Prostate gland (tissue), 2 donors: ENCODE results near the gene CRP.

Experiments used
- POLR2A ChIP-seq: fragments of 450-650 bp; IDR thresholded peaks from one replicate; pipeline ENCODE4 v1.6.1; 2016; ENCODE audit warnings: antibody characterized with exemption, mild to moderate bottlenecking
- TF ChIP-seq, protein P1 (sequence below), 4 experiments: fragments of 200-600 bp in 2 of 4; fragments of 450-650 bp in 2 of 4; sonication (generic) in 2 of 4; IDR thresholded peaks; 1 replicate in 3 of 4; 2 replicates in 1 of 4; pipeline ENCODE4 v1.5.1; 2016 to 2019; ENCODE audit warnings: antibody characterized with exemption in 4 of 4, mild to moderate bottlenecking in 2 of 4, moderate library complexity in 2 of 4

DNA sequence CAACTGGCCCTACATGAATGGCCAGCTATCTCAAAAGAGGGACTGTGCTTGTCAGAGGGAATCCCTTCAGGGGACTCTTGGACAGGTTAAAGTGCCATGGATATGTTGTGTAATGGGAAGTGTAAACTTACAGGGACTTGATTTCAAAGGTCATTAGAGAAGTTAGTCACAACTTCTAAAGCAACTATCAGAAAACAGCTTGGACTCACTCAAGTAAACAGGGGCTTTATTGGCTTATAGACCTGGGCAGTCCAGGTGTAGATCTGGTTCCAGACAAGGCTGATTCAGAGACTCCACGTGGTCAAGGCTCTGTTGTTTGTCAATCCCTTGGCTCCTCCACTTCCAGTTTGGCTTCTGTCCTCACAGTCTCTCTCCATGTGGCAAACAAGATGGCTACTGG lies 2.3 kb downstream of the CRP start:
- no peak for TF ChIP-seq POLR2A
- TF ChIP-seq, protein P1, sequence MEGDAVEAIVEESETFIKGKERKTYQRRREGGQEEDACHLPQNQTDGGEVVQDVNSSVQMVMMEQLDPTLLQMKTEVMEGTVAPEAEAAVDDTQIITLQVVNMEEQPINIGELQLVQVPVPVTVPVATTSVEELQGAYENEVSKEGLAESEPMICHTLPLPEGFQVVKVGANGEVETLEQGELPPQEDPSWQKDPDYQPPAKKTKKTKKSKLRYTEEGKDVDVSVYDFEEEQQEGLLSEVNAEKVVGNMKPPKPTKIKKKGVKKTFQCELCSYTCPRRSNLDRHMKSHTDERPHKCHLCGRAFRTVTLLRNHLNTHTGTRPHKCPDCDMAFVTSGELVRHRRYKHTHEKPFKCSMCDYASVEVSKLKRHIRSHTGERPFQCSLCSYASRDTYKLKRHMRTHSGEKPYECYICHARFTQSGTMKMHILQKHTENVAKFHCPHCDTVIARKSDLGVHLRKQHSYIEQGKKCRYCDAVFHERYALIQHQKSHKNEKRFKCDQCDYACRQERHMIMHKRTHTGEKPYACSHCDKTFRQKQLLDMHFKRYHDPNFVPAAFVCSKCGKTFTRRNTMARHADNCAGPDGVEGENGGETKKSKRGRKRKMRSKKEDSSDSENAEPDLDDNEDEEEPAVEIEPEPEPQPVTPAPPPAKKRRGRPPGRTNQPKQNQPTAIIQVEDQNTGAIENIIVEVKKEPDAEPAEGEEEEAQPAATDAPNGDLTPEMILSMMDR (IDR thresholded peaks at IDR 0.05), result no peak
